Endothelial cell of umbilical vein (primary cell): ENCODE results near the gene RBM20. TPM values are rescaled to one million over a fixed set of nuclear protein-coding genes. Genes with fewer than 3 reads are reported as not detected.

Source experiments
- BruUV-seq: library from RNA; stranded (reverse); fragments of 400-500 nt; replicated peaks from 2 replicates; lab custom pipeline; 2021; lab: Mats Ljungman, UMichigan
- CTCF ChIA-PET: fragments of 300-600, 350-600 bp; sonication (Branson Sonifier 250); formaldehyde crosslinking; loops from one replicate; lab custom pipeline; 2021; ENCODE audit warnings: antibody characterized with exemption, inconsistent platforms; lab: Charles Lee
- POLR2A ChIA-PET: fragments of 300-600, 350-600 bp; sonication (Branson Sonifier 250); formaldehyde crosslinking; loops from one replicate; lab custom pipeline; 2021; ENCODE audit warnings: antibody characterized with exemption, inconsistent platforms; lab: Charles Lee
- DNase-seq: peaks from one replicate; pipeline ENCODE4 v3.0.0-alpha.2; 2011; ENCODE audit warnings: low read depth, low spot score
- FAIRE-seq: peaks from 2 replicates; lab custom pipeline; 2011; peaks lifted over from hg19 to GRCh38; lab: Jason Lieb, UNC
- H2AFZ ChIP-seq: 2 replicates; pipeline ENCODE4 v1.6.0; 2012; ENCODE audit warnings: low read depth, low read length, control low read depth, inconsistent platforms
- H3K27ac ChIP-seq: 2 replicates; pipeline ENCODE4 v1.5.1; 2011; ENCODE audit warnings: low read depth, mild to moderate bottlenecking, control low read depth, low read length, moderate library complexity; ENCODE audit not compliant: insufficient read depth
- H3K27me3 ChIP-seq, 2 experiments: 2 replicates each; pipeline versions ENCODE4 v1.6.0 to v1.6.1; 2011; ENCODE audit warnings: low read length in 2 of 2, mixed read lengths in 1 of 2; ENCODE audit not compliant: control insufficient read depth in 2 of 2, insufficient read depth in 2 of 2
- H3K36me3 ChIP-seq, 2 experiments: 2 replicates in 1 of 2; 3 replicates in 1 of 2; pipeline ENCODE4 v1.5.1; 2011; ENCODE audit warnings: low read length in 2 of 2, mild to moderate bottlenecking in 1 of 2, moderate library complexity in 1 of 2; ENCODE audit not compliant: control insufficient read depth in 2 of 2, insufficient read depth in 2 of 2; ENCODE audit errors: extremely low read depth in 1 of 2
- H3K4me1 ChIP-seq: 3 replicates; pipeline ENCODE4 v1.5.1; 2011; ENCODE audit warnings: mild to moderate bottlenecking, low read length; ENCODE audit not compliant: control insufficient read depth, insufficient read depth; ENCODE audit errors: extremely low read depth
- H3K4me2 ChIP-seq: 2 replicates; pipeline ENCODE4 v1.6.1; 2011; ENCODE audit warnings: low read length, control low read depth, mixed read lengths; ENCODE audit not compliant: insufficient read depth
- H3K4me3 ChIP-seq, 3 experiments: fragments of 200-600 bp in 1 of 3; sonication (generic), shearing (Covaris generic) in 1 of 3; replicated peaks in 1 of 3; 2 replicates each; pipeline ENCODE4 v1.5.1; 2011 to 2016; ENCODE audit warnings: control low read depth in 3 of 3, low read length in 3 of 3, mild to moderate bottlenecking in 2 of 3, inconsistent platforms in 1 of 3, low read depth in 1 of 3, moderate library complexity in 1 of 3; ENCODE audit not compliant: insufficient read depth in 1 of 3
- H3K79me2 ChIP-seq: 2 replicates; pipeline ENCODE4 v1.6.0; 2012; ENCODE audit warnings: low read length, inconsistent platforms; ENCODE audit not compliant: control insufficient read depth, insufficient read depth
- H3K9ac ChIP-seq: replicated peaks from 2 replicates; pipeline ENCODE3; 2011; ENCODE audit warnings: low read length, control low read depth; ENCODE audit not compliant: insufficient read depth; ENCODE audit errors: extremely low read depth
- H3K9me1 ChIP-seq: replicated peaks from 3 replicates; pipeline ENCODE4 v1.6.0; 2011; ENCODE audit warnings: mild to moderate bottlenecking, low read length; ENCODE audit not compliant: control insufficient read depth, insufficient read depth; ENCODE audit errors: extremely low read depth
- H3K9me3 ChIP-seq: replicated peaks from 2 replicates; pipeline ENCODE4 v1.5.1; 2012; ENCODE audit warnings: low read length, inconsistent platforms; ENCODE audit not compliant: control insufficient read depth, insufficient read depth
- H4K20me1 ChIP-seq: replicated peaks from 2 replicates; pipeline ENCODE3; 2011; ENCODE audit warnings: mild to moderate bottlenecking, low read length; ENCODE audit not compliant: control insufficient read depth, insufficient read depth; ENCODE audit errors: extremely low read depth
- EZH2 ChIP-seq: IDR thresholded peaks from 2 replicates; pipeline ENCODE4 v1.6.1; 2012; ENCODE audit warnings: borderline replicate concordance, low read depth, mild to moderate bottlenecking, moderate library complexity, low read length, inconsistent platforms; ENCODE audit not compliant: severe bottlenecking
- FOS ChIP-seq: IDR thresholded peaks from 2 replicates; pipeline ENCODE4 v1.6.1; 2011; ENCODE audit warnings: mild to moderate bottlenecking, low read length, moderate library complexity, borderline replicate concordance; ENCODE audit not compliant: insufficient read depth
- GATA2 ChIP-seq: IDR thresholded peaks from 2 replicates; pipeline ENCODE4 v1.7.0; 2011; ENCODE audit warnings: low read depth, mild to moderate bottlenecking, moderate library complexity, mixed read lengths, low read length; ENCODE audit not compliant: insufficient read length, insufficient read depth
- JUN ChIP-seq: IDR thresholded peaks from 2 replicates; pipeline ENCODE4 v1.6.1; 2011; ENCODE audit warnings: borderline replicate concordance, low read depth; ENCODE audit not compliant: insufficient read length, insufficient read depth
- MYC ChIP-seq: IDR thresholded peaks from one replicate; pipeline ENCODE4 v1.6.1; 2011; ENCODE audit warnings: mild to moderate bottlenecking, low read depth, low read length
- dilution Hi-C: fragments of 300-500 bp; cut with MboI; formaldehyde crosslinking; loops from one replicate; pipeline ENCODE4 v1.15.0; 2019; ENCODE audit warnings: low sequenced_read_pairs; ENCODE audit not compliant: extremely low pct_ligation_motif_present
- intact Hi-C: fragments of 100-400 bp; cut with micrococcal nuclease; formaldehyde crosslinking; loops from one replicate; pipeline ENCODE4 v1.10.0; 2022
- polyA plus RNA-seq, 4 experiments: library from polyadenylated mRNA; depleted of rRNA in 3 of 4; stranded (reverse) in 3 of 4; unstranded in 1 of 4; fragments of >200 nt; gene quantifications; 2 replicates each; pipeline versions ENCODE4 v1.2.1 to v1.2.3, GENCODE V29; 2011 to 2012; ENCODE audit warnings: missing spikeins in 1 of 4
- total RNA-seq: library from RNA; stranded (reverse); gene quantifications from 2 replicates; pipeline ENCODE4 v1.2.3, GENCODE V29; 2021
- TF ChIP-seq, protein P1 (sequence below), 2 donors: IDR thresholded peaks; 1 replicate in 1 of 2; 2 replicates in 1 of 2; pipeline ENCODE4 v1.5.1; 2011; ENCODE audit warnings: low read length in 2 of 2, mild to moderate bottlenecking in 2 of 2, moderate library complexity in 2 of 2, control low read depth in 1 of 2, inconsistent platforms in 1 of 2, low read depth in 1 of 2; ENCODE audit not compliant: insufficient read depth in 1 of 2; ENCODE audit errors: extremely low read depth in 1 of 2
- TF ChIP-seq, protein P2 (sequence below): IDR thresholded peaks from 2 replicates; pipeline ENCODE4 v1.6.1; 2011; ENCODE audit not compliant: insufficient read depth, insufficient read length

The RBM20 gene
- total and polyA plus RNA-seq, 2 donors (not counting 3 experiments of a cell fraction or from before 2014, with no cell fraction given): 0.04 TPM; not detected in 1

- no peak for FAIRE-seq
These were observed 176.2 kb downstream of the RBM20 start for GRCh38 chr10:110820321-110820814.

GRCh38 chr10:110821508-110821907, 177.4 kb downstream of the RBM20 start:
- H4K20me1 ChIP-seq: no peaks in the 10 kb centered on the region
- dilution Hi-C loops: no loop called here
- CTCF ChIA-PET: no interaction called here
- no peak overlapping the region for H3K9ac ChIP-seq
- intact Hi-C loops: no loop called here
- peaks cover 2 to 4% of the 10 kb centered on the region in 2 experiments for H3K27me3 ChIP-seq
- H3K9me1 ChIP-seq: no peaks in the 10 kb centered on the region
- no peaks in the 10 kb centered on the region for H3K79me2 ChIP-seq
- FAIRE-seq (no peak), DNase-seq (no peak)
- no TSS peak for BruUV-seq
- no peak for TF ChIP-seq JUN
- no peak for TF ChIP-seq GATA2
- no peak for TF ChIP-seq EZH2
- no peak for TF ChIP-seq MYC
- no peak for TF ChIP-seq FOS
- TF ChIP-seq, protein P1, sequence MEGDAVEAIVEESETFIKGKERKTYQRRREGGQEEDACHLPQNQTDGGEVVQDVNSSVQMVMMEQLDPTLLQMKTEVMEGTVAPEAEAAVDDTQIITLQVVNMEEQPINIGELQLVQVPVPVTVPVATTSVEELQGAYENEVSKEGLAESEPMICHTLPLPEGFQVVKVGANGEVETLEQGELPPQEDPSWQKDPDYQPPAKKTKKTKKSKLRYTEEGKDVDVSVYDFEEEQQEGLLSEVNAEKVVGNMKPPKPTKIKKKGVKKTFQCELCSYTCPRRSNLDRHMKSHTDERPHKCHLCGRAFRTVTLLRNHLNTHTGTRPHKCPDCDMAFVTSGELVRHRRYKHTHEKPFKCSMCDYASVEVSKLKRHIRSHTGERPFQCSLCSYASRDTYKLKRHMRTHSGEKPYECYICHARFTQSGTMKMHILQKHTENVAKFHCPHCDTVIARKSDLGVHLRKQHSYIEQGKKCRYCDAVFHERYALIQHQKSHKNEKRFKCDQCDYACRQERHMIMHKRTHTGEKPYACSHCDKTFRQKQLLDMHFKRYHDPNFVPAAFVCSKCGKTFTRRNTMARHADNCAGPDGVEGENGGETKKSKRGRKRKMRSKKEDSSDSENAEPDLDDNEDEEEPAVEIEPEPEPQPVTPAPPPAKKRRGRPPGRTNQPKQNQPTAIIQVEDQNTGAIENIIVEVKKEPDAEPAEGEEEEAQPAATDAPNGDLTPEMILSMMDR (IDR thresholded peaks at IDR 0.05; ENCODE audit: extremely low read depth in 1 of 2, insufficient read depth in 1 of 2, low read depth in 1 of 2, low read length in 2 of 2): no peak
- TF ChIP-seq, protein P2, sequence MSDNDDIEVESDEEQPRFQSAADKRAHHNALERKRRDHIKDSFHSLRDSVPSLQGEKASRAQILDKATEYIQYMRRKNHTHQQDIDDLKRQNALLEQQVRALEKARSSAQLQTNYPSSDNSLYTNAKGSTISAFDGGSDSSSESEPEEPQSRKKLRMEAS: no peak
- H2AFZ ChIP-seq: no peak overlapping the region
- no peak overlapping the region for H3K27ac ChIP-seq
- H3K4me2 ChIP-seq: no peak overlapping the region
- H3K9me3 ChIP-seq: no peaks in the 10 kb centered on the region
- H3K4me1 ChIP-seq: no peaks in the 10 kb centered on the region
- no peaks in the 10 kb centered on the region for H3K36me3 ChIP-seq
- no peak overlapping the region for H3K4me3 ChIP-seq
- POLR2A ChIA-PET: no interaction called here

More at GRCh38 chr10:110820321-110820814, 176.2 kb downstream of the RBM20 start:
- no peaks in the 10 kb centered on the region for H3K9me3 ChIP-seq
- CTCF ChIA-PET: interaction anchor here (0.9 kb wide), 1 partner anchor 74 kb away, joined by 3 read pairs; no protein-coding TSS in a partner anchor
- H2AFZ ChIP-seq: no peak overlapping the region
- DNase-seq: peak; percentile 32
- no peaks in the 10 kb centered on the region for H3K9me1 ChIP-seq
- TF ChIP-seq, protein P1 (IDR thresholded peaks at IDR 0.05; ENCODE audit: extremely low read depth in 1 of 2, insufficient read depth in 1 of 2, low read depth in 1 of 2, low read length in 2 of 2): no peak
- no peak overlapping the region for H3K4me3 ChIP-seq
- H3K27me3 ChIP-seq: peaks cover 0 to 4% of the 10 kb centered on the region in 2 experiments
- dilution Hi-C loops (no loop called here), intact Hi-C loops (no loop called here)
- no peak overlapping the region for H3K9ac ChIP-seq
- H3K4me1 ChIP-seq: no peaks in the 10 kb centered on the region
- no peaks in the 10 kb centered on the region for H4K20me1 ChIP-seq
- BruUV-seq: no TSS peak
- POLR2A ChIA-PET: no interaction called here
- H3K4me2 ChIP-seq: no peak overlapping the region
- no peak overlapping the region for H3K27ac ChIP-seq
- H3K79me2 ChIP-seq: no peaks in the 10 kb centered on the region
- H3K36me3 ChIP-seq: no peaks in the 10 kb centered on the region
